Measurements from ENCODE around the gene SH3RF2. TPM values are rescaled to one million over a fixed set of nuclear protein-coding genes. Genes with fewer than 3 reads are reported as not detected.
"Not testable (repeated sequence)": the region's sequence is repeated elsewhere in the genome, so short reads cannot be mapped to it uniquely, and the experiment has no call there.

The SH3RF2 gene
- total RNA-seq, 1 donor from 2014 or later = 0.38 TPM

- H3K4me1 Mint-ChIP-seq (ENCODE audit: unreplicated experiment) = peaks cover 9% of the 10 kb centered on the region
- H3K36me3 Mint-ChIP-seq (ENCODE audit: unreplicated experiment) = no peaks in the 10 kb centered on the region
- no peak overlapping the region for H3K27ac Mint-ChIP-seq (ENCODE audit: unreplicated experiment)
- H3K27me3 Mint-ChIP-seq (ENCODE audit: unreplicated experiment) = no peaks in the 10 kb centered on the region
- TF ChIP-seq CTCF (IDR thresholded peaks at IDR 0.05) = no peak
- no peaks in the 10 kb centered on the region for H3K9me3 Mint-ChIP-seq (ENCODE audit: unreplicated experiment)
- no peak overlapping the region for H3K4me3 Mint-ChIP-seq (ENCODE audit: unreplicated experiment)
- no peak for DNase-seq (ENCODE audit: extremely low spot score, unreplicated experiment)
These were observed 24.6 kb downstream of the SH3RF2 start for GRCh38 chr5:145960848-145961600.

- Mint-ChIP-seq H3K4me1 (ENCODE audit: unreplicated experiment) (peaks cover 9% of the 10 kb centered on the region), H3K36me3 (ENCODE audit: unreplicated experiment) (no peaks in the 10 kb centered on the region), H3K4me3 (ENCODE audit: unreplicated experiment) (no peak overlapping the region), H3K9me3 (ENCODE audit: unreplicated experiment) (no peaks in the 10 kb centered on the region), H3K27me3 (ENCODE audit: unreplicated experiment) (no peaks in the 10 kb centered on the region), H3K27ac (ENCODE audit: unreplicated experiment) (no peak overlapping the region)
- DNase-seq (ENCODE audit: extremely low spot score, unreplicated experiment) = no peak
- TF ChIP-seq CTCF (IDR thresholded peaks at IDR 0.05) = no peak
These were observed 25.6 kb downstream of the SH3RF2 start for GRCh38 chr5:145962001-145962400.

DNA sequence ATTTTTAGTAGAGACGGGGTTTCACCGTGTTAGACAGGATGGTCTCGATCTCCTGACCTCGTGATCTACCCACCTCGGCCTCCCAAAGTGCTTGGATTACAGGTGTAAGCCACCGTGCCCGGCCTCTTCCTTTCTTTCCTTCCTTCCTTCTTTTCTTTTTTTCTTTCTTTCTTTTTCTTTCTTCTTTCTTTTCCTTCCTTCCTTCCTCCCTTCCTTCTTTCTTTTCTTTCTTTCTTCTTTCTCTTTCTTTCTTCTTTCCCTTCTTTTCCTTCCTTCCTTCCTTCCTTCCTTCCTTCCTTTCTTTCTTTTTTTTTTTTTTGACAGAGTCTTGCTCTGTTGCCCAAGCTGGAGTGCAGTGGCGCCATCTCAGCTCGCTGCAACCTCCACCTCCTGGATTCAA lies 27.6 kb downstream of the SH3RF2 start:
- H3K4me1 Mint-ChIP-seq (ENCODE audit: unreplicated experiment); H3K4me3 Mint-ChIP-seq (ENCODE audit: unreplicated experiment); H3K36me3 Mint-ChIP-seq (ENCODE audit: unreplicated experiment); H3K27me3 Mint-ChIP-seq (ENCODE audit: unreplicated experiment); H3K27ac Mint-ChIP-seq (ENCODE audit: unreplicated experiment); H3K9me3 Mint-ChIP-seq (ENCODE audit: unreplicated experiment); DNase-seq (ENCODE audit: extremely low spot score, unreplicated experiment): not testable (repeated sequence)

GRCh38 chr5:145965804-145966203 lies 29.4 kb downstream of the SH3RF2 start:
- no peak overlapping the region for H3K4me3 Mint-ChIP-seq (ENCODE audit: unreplicated experiment)
- H3K4me1 Mint-ChIP-seq (ENCODE audit: unreplicated experiment) = peaks cover 9% of the 10 kb centered on the region
- DNase-seq (ENCODE audit: extremely low spot score, unreplicated experiment) = no peak
- H3K27me3 Mint-ChIP-seq (ENCODE audit: unreplicated experiment) = no peaks in the 10 kb centered on the region
- no peaks in the 10 kb centered on the region for H3K36me3 Mint-ChIP-seq (ENCODE audit: unreplicated experiment)
- H3K9me3 Mint-ChIP-seq (ENCODE audit: unreplicated experiment) = no peaks in the 10 kb centered on the region
- H3K27ac Mint-ChIP-seq (ENCODE audit: unreplicated experiment) = no peak overlapping the region
- TF ChIP-seq CTCF (IDR thresholded peaks at IDR 0.05) = no peak

- no peak for DNase-seq (ENCODE audit: extremely low spot score, unreplicated experiment)
- Mint-ChIP-seq H3K36me3 (ENCODE audit: unreplicated experiment) (no peaks in the 10 kb centered on the region), H3K9me3 (ENCODE audit: unreplicated experiment) (no peaks in the 10 kb centered on the region), H3K27ac (ENCODE audit: unreplicated experiment) (no peak overlapping the region), H3K4me1 (ENCODE audit: unreplicated experiment) (peaks cover 3% of the 10 kb centered on the region), H3K4me3 (ENCODE audit: unreplicated experiment) (no peak overlapping the region), H3K27me3 (ENCODE audit: unreplicated experiment) (no peaks in the 10 kb centered on the region)
- no peak for TF ChIP-seq CTCF (IDR thresholded peaks at IDR 0.05)
These were observed 30.9 kb downstream of the SH3RF2 start for GRCh38 chr5:145967296-145967695.
